GM19463 (cell line): ENCODE results near the gene MAGI3.
"Not testable (repeated sequence)": the region's sequence is repeated elsewhere in the genome, so short reads cannot be mapped to it uniquely, and the experiment has no call there.

Experiments
- ATAC-seq: cut with Tn5 transposase; IDR thresholded peaks from one replicate; pipeline ENCODE4 v1.9.1; 2021; ENCODE audit warnings: mild to moderate bottlenecking, moderate library complexity; ENCODE audit not compliant: unreplicated experiment

The MAGI3 gene

DNA sequence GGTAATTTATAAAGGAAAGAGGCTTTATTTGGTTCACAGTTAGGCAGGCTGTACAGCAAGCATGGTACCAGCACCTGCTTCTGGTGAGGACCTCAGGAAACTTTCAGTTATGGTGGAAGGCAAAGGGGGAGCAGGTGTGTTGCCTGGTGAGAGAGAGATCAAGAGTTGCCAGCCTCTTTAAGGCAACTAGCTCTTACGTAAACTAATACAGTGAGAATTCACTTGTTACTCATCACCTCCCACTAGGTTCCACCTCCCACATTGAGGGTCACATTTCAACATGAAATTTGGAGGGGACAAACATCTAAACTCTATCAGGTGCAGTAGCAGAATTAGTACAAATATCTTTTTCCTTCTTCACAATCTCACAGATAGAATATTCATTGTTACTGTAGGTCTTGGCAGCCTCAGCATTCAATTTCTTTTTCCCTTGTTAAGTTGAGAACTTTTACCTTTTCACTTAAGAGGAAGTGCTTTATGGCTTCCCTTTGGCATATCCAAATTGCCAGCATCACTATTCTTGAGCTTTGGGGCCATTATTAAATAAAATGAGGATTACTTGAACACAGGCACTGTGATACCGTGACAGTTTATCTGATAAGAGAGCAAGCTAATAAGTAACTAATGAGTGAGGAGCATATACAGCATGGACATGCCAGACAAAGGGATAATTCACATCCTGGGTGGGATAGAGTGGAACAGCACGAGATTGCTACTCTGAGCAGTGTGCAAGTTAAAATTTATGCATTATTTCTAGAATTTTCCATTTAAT is 48.4 kb downstream of the MAGI3 start:
- no peak for ATAC-seq

DNA sequence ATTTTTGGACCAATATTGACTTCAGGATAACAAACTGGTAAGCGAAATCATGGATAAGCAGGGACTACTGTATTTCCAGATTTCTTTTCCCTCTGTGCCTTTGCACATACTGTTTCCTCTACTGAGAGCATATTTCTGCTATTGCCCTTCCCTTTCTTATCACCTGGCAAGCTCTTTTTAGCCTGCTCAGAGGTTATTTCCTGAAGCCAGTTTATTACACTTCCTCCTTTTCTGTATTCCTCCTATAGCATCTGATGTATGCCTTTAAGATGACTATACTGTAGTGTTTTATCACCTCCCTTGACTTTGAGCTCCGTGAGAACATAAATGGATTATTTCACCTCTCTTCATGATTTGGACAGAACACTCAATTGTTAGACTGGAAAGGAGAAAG is 49.0 kb downstream of the MAGI3 start:
- ATAC-seq = no peak

DNA sequence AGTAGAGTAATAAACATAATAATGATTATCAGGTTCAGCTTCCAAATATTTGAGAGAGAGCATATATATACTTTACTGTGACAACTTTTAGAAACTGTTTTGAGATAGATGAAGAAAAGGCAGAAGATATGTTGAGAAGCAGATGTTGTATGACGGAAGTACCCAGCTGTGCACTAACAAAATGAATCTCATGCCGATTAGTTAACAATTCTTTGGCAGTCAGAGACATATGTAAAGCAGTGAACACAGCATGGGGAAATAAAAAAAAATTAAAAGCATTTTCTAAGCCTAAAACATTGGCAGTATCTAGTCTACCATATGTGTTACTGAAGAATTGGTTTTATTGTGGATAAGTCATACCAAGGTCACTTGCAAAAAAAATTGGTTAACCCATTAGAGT is 51.8 kb downstream of the MAGI3 start:
- ATAC-seq = no peak

DNA sequence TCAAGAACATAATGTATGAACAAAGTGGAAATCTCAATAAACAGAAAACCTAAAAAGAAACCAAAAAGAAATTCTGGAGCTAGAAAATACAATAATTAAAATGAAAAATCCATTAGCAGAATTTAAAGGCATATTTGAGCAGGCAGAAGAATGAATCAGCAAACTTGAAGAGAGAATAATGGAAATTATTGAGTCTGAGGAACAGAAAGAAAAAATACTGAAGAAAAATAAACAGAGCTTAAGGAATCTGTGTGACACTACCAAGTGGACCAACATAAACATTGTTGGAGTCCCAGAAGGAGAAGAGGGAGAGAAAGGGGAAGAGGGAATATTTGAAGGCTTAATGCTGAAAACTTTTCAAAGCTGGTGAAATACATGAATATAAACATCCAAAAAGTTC is 54.5 kb downstream of the MAGI3 start:
- ATAC-seq = no peak

DNA sequence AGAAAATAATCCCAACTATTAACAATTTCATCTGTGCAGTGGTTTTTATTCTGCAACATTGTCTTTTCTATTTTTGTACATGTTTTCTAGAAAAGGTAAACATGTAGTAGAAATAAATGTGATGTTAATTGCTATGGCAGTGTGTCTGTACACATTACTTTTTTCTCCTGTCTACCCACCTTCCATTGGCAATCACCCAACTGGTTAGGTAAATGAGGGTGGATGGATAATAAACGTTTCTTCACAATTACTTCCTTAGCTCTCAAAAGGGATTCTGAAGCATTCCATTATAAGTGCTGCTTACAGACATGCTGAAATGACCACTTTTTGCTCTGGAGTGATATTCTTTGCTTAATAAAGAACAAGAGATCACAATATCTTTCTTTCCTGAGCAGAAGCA is 61.4 kb downstream of the MAGI3 start:
- ATAC-seq = no peak

DNA sequence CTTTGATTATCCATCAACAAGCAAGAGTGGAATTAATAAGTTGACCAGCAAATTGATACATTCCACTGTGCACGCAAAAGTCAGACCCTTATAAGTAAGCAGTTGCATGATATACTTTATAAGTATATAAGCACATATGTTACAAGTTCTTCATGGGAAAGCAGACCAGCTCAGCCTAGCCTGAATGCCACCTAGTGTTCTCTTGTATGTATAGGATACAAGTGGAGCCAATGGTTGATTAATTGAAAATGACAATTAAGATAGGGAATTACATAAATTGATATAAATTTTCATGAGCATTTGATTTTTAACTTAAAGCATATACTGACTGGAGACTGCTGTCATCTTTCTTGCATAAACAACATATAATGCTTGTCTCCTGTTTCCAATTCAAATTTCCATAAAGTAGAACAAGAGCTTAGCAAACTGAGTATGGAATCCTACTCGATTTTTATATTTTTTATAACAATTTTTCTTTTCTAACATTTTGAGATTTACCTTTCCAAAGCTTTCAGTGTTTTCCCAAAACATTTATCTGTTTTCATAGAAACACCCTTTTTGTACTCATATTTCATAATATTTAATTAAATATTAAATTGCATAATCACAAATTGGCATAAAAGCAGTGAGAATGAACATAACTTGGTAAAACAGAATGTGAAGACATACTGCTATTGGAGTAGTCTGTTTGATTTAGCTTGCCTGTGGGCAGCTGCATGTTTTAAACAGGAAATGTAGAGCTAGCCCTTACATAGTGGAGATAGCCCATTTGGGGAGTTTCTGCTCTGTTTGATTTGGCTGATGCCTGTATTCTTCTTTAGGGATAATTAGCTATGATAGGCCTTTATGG is 62.8 kb downstream of the MAGI3 start:
- ATAC-seq = no peak

DNA sequence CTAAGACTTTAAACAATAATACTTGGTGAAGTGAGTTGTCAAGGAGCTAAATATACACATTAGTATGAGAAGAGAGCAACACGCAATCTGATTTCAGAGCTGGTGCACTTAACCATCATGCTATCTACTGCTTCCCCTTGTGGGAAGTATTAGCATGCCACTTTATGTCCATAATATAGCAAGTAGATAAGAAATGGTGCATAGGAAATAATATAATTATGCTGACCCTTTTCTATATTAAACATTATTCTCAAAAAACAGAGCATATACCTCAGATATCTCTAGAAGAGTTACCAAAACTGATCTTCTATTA is 63.4 kb downstream of the MAGI3 start:
- ATAC-seq = no peak

DNA sequence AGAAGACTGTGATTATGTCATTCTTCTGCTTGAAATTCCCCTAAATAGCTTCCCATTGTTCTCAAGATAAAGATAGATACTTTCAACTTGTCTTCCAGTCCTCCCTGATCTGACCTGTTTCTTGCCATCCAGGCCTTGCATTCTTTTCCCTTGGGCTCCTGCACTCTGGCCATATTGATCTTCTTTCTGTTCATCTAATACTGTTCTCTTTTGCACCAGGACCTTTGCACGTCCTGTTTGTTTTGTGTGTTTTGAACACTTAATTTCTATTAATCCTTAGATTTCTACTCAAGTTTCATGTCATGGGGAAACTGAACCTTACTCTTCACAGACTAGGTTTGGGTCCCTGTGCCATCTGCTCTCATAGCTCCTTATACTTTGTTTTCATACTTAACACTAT is 65.1 kb downstream of the MAGI3 start:
- ATAC-seq = no peak

DNA sequence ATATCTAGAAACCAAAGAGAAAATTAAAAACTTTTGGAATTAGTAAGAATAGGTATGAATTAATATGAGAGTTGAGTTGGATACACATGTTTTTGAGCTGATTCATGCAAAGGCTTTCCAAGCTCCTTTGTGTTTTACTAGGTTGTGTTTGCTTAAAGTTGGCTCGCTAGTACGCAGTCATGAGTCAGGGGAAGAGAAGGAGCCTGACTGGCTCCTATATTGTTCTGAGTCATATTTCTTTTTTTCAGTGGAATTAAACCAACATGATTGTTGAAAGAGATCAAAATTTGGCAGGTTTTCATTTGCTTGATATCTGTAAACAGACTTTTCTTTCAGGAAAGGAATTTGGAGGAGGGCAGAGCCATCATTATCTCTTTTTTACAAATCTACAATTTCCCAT is 66.7 kb downstream of the MAGI3 start:
- no peak for ATAC-seq

DNA sequence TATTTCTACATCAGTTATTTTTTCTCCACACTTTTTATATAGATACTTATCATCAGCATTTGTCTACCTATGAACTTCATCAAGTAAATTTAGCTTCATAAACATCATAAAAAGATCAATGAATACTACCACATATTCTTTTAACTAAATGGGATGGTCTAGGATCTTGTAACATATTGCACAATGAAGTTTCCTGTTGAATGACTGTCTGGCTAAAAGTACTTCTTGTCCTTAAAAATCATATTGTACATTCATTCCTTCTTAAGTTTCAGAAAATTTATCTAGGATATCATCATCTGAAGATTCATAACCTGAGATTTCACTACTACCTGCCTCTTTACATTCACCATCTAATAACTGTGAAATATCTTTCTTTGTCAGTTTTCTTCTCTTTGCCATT is 69.0 kb downstream of the MAGI3 start:
- no peak for ATAC-seq

DNA sequence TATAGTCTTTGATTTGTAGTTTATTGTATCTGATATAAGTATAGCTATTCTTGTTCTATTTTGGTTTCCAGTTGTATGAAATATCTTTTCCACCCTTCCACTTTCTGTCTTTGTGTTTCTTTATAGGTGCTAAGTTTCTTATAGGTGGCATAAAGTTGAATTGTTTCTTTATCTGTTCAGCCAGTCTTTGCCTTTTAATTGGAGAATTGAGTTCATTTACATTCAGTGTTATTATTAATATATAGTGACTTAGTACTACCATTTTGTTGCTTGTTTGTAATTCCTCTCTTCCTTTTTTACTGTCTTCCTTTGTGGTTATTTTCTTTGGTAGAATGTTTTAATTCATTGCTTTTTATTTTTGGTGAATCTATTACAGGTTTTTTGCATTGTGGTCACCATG is 77.7 kb downstream of the MAGI3 start:
- no peak for ATAC-seq

DNA sequence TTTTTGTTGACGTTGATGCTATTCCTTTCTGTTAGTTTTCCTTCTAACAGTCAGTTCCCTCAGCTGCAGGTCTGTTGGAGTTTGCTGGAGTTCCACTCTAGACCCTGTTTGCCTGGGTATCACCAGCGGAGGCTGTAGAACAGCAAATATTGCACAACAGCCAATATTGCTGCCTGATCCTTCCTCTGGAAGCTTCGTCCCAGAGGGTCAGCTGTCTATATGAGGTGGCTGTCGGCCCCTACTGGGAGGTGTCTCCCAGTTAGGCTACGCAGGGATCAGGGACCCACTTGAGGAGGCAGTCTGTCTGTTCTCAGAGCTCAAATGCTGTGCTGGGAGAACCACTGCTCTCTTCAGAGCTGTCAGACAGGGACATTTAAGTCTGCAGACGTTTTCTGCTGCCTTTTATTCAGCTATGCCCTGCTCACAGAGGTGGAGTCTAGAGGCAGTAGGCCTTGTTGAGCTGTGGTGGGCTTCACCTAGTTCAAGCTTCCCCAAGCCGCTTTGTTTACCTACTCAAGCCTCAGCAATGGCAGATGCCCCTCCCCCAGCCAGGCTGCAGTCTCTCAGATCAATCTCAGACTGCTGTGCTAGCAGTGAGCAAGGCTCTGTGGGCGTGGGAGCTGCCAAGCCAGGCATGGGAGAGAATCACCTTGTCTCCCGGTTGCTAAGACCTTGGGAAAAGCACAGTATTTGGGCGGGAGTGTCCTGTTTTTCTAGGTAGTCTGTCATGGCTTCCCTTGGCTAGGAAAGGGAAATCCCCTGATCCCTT is 88.3 kb downstream of the MAGI3 start:
- ATAC-seq = not testable (repeated sequence)

DNA sequence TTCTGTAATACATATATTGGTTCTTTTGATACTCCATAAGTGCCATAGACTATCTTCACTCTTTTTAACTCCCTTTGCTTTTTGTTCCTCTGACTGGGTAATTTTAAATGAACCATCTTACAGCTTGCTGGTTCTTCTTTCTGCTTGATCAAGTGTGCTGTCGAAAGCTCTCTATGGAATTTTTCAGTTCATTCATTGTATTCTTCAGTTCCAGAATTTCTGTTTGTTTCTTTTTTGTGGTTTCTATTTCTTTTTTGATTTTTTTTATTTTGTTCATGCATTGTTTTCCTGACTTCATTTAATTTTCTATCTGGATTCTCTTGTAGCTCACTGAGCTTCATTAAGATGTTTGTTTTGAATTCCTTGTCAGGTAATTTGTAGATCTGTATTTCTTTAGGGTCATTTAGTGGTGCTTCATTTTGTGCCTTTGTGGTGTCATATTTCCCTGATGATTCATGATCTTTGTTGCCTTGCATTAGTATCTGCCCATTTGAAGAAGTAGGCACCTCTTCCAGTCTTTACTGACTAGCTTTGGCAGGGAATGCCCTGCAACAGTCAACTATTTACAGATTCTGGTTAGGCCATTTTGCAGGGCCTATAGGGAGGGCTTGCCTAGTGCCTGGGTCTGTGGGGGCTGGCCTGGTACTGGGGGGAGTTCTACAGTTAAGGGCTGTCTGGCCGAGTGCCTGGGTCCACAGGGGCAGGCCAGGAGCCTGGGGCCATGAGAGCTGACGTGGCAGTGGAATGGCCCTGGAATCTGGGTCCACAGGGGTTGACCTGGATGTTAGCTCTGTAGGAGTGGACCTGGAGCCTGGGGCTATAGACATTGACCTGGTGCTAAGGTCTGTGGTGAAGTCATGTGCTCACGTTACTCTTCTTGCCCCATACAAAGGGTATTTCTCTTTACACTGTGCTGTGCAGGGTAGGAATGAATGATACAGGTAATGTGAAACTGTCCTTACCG is 89.7 kb downstream of the MAGI3 start:
- ATAC-seq = no peak

DNA sequence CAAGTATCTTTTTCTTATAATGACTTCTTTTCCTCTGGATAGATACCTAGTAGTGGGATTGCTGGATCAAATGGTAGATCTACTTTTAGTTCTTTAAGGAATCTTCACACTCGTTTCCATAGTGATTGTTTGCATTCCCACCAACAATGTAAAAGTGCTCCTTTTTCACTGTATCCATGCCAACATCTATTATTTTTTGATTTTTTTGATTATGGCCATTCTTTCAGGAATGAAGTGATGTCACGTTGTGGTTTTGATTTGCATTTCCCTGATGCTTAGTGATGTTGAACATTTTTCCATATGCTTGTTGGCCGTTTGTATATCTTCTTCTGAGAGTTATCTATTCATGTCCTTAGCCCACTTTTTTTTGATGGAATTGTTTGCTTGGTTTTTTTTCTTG is 94.8 kb downstream of the MAGI3 start:
- ATAC-seq = not testable (repeated sequence)

DNA sequence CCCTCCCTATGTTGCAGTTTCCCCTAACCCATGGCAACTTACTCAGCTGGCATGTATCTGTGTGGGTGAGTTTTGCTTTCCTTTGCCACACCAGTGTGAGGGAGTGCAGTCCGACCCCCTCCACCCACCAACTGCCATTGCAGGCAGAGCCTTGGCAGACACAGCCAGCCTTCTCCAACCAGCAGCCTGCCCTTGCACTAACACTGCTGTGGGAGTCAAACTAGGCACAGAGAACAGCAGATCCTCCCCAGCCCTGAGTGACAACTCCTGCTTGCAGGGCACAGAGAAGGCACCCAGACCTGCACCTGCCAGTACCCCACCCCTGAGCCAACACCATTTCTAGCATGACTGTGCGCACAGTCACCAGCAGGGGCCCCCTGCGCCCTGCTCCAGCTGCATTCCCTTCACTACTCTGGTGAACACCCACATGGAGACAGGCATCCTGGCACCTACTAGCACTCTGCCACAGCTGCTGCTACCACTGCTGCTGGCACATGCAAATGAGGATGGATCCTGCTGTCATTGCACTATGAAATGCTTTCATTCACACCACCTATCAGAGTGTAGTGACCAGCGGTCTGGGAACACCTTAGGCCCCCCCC is 98.4 kb downstream of the MAGI3 start:
- no peak for ATAC-seq

DNA sequence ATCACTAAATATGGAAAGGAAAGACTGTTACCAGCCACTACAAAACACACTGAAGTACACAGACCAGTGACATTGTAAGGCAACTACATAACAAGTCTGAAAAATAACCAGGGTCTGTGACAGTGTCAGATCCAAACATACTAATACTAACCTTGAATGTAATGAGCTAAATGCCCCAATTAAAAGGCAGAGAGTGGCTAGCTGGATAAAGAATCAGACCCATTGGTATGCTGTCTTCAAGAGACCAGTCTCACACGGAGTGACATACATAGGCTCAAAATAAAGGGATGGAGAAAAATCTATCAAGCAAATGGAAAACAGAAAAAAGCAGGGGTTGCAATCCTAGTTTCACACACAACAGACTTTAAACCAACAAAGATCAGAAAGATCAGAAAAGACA is 100.1 kb downstream of the MAGI3 start:
- ATAC-seq = no peak

DNA sequence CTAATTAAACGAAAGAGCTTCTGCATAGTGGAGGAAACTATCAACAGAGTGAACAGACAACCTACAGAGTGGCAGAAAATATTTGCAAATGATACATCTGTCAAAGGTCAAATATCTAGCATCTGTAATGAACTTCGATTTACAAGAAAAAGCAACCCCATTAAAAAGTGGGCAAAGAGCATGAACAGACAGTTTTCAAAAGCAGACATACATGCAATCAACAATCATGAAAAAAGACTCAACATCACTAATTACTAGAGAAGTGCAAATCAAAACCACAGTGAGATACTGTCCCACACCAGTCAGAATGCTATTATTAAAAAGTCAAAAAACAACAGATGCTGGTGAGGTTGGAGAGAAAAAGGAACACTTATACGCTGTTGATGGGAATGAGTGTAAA is 103.2 kb downstream of the MAGI3 start:
- ATAC-seq = no peak

DNA sequence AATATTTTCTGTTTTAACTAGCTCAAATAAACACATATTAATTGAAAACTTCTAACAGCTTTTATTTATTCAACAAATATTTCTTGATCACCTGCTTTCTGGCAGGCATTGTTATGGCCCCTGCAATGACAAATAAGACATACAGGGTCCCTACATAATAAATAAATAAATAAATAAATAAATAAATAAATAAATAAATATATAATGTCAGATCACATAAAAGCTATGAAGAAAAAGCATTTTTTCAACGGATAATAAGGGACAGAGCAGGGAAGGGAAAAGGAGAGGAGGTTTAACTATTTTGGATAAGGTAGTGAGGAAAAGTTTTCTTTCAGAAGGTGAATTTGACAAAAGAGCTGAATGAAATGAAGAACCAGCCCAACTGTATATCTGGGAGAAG is 115.0 kb downstream of the MAGI3 start:
- no peak for ATAC-seq

DNA sequence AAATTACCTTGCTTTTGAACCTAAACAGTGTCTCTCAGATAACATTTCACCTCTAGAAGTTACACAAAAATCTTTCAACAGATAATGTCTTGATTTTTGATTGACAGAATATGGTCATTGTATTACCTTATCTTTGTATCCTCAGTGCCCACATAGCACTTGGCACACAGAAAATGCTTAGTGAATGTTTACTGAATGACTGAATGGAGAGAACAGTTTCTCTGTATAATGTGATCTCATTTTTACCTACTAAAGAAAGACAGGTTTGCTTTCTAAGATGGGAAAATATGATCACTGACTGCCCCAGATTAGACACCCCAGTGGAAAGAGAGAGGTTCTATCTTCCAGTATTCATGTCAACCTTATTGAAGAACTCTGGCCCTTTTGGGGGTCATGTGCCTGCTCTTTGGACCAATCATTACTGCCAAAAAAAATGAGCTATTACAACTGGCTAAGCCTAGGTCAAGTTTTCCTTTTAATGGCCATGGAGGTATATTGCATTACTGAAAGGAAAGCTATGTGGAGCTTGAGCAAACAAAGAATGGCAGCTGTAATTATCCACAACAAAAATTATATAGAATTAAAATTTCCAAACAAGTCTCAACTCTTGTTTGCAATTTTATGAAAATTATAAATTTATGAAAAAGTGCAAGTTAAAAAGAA is 117.4 kb downstream of the MAGI3 start:
- ATAC-seq = no peak
